Naive thymus-derived CD8-positive, alpha-beta T cell (primary cell): ENCODE results near the gene THEMIS2. TPM values are rescaled to one million over a fixed set of nuclear protein-coding genes. Genes with fewer than 3 reads are reported as not detected.
A peak's percentile ranks its signal among the peaks of the same experiment; 100 is the strongest.

ENCODE experiments used
- ATAC-seq, 2 donors: fragments of 150-1000 bp; cut with Tn5 transposase in 1 of 2; sonication (Bioruptor Pico), chemical (Tn5 transposase) in 1 of 2; 1 replicate in 1 of 2; 2 replicates in 1 of 2; pipeline ENCODE4 v1.10.0; 2021; ENCODE audit warnings: mild to moderate bottlenecking in 2 of 2, moderate library complexity in 2 of 2
- POLR2A ChIA-PET: fragments of 350-600 bp; sonication (Branson Sonifier 250); formaldehyde crosslinking; loops from one replicate; lab custom pipeline; 2021; ENCODE audit warnings: antibody characterized with exemption; lab: Charles Lee
- DNase-seq, 10 donors: peaks; one replicate each; pipeline versions ENCODE4 v3.0.0 to v3.0.0-alpha.2; 2020 to 2022
- H3K27ac Mint-ChIP-seq, 10 donors: one replicate each; pipeline ENCODE4 v1.8.0; 2020 to 2022; ENCODE audit warnings: mild to moderate bottlenecking in 10 of 10, mixed read lengths in 10 of 10, moderate library complexity in 4 of 10, inconsistent platforms in 1 of 10
- H3K27me3 Mint-ChIP-seq, 5 donors: one replicate each; pipeline ENCODE4 v1.8.0; 2021 to 2022; ENCODE audit warnings: mixed read lengths in 5 of 5
- H3K36me3 Mint-ChIP-seq, 3 donors: one replicate each; pipeline ENCODE4 v1.8.0; 2020 to 2022; ENCODE audit warnings: mixed read lengths in 3 of 3, mild to moderate bottlenecking in 2 of 3, inconsistent platforms in 1 of 3
- H3K4me1 Mint-ChIP-seq, 4 donors: one replicate each; pipeline ENCODE4 v1.8.0; 2021 to 2022; ENCODE audit warnings: mixed read lengths in 4 of 4
- H3K4me3 Mint-ChIP-seq, 10 donors: one replicate each; pipeline ENCODE4 v1.8.0; 2020 to 2022; ENCODE audit warnings: mild to moderate bottlenecking in 10 of 10, mixed read lengths in 10 of 10, moderate library complexity in 6 of 10, inconsistent platforms in 1 of 10
- H3K9me3 Mint-ChIP-seq, 9 donors: one replicate each; pipeline ENCODE4 v1.8.0; 2020 to 2022; ENCODE audit warnings: mixed read lengths in 9 of 9, mild to moderate bottlenecking in 3 of 9, inconsistent platforms in 1 of 9, moderate library complexity in 1 of 9
- polyA plus RNA-seq, 3 donors: library from polyadenylated mRNA; unstranded; fragments of 300-500 nt; fragmentation: Illumina TruSeq; gene quantifications; one replicate each; pipeline ENCODE4 v1.2.3, GENCODE V29; 2021
- total RNA-seq, 8 experiments: library from RNA in 2 of 8; stranded (reverse) in 2 of 8; gene quantifications; one replicate each; pipeline ENCODE4 v1.2.3 and lab custom pipeline; 2021 to 2026

Gene THEMIS2
- total and polyA plus RNA-seq, 5 experiments from 2014 or later: 14.1 to 57.9 (median 48.5) TPM

GRCh38 chr1:27878039-27878438 is 5.7 kb downstream of the THEMIS2 start:
- peak overlapping the region in 5 of 10 donors; percentile 27 to 66 (median 36) for H3K4me3 Mint-ChIP-seq
- peaks cover 0 to 59% (median 7%) of the 10 kb centered on the region in 3 donors for H3K36me3 Mint-ChIP-seq

DNA sequence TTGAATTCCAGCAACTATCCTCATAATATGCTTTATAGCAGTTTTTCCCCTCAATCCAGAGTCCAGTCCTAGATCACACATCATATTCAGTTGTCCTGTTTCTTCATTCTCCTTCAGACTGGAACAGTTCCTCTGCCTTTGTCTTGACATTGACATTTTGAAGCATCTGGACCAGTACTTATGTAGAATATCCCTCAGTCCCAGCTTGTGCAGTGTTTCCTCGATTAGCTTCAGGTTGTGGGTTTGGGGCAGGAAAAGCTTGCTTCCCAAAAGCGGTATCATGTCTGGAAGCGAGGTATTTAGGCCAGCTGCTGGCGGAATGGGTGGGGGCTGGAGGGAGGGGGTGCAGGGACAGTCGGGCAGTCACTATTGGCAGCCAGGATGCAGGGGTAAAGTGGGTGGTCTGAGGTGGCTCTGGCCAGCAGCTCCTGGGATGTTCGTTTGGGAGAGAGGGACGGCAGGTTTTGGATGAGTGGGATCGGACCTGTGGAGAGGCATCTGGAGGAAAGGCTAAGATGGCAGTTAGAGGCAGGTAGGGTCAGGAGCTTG is 6.5 kb downstream of the THEMIS2 start:
- Mint-ChIP-seq H3K27me3 (no peaks in the 10 kb centered on the region), H3K4me3 (no peak overlapping the region), H3K4me1 (peaks cover 11 to 67% (median 35%) of the 10 kb centered on the region in 4 donors), H3K27ac (peak overlapping the region in 8 of 10 donors; percentile 8 to 93 (median 63)), H3K9me3 (no peaks in the 10 kb centered on the region), H3K36me3 (peaks cover 0 to 67% (median 7%) of the 10 kb centered on the region in 3 donors)
- POLR2A ChIA-PET: interaction anchor here (0.5 to 1.6 kb wide), 2 partner anchors 13 to 19 kb away, joined by 3 to 4 read pairs; no protein-coding TSS in a partner anchor
- DNase-seq (no peak), ATAC-seq (no peak)

More at GRCh38 chr1:27878039-27878438, 5.7 kb downstream of the THEMIS2 start:
- H3K27ac Mint-ChIP-seq: peak overlapping the region in 9 of 10 donors; percentile 8 to 93 (median 79)
- ATAC-seq: no peak
- H3K27me3 Mint-ChIP-seq: no peaks in the 10 kb centered on the region
- DNase-seq: no peak
- POLR2A ChIA-PET: interaction anchor here (1.0 to 1.1 kb wide), 2 partner anchors 8 to 34 kb away, joined by 5 read pairs; no protein-coding TSS in a partner anchor
- no peaks in the 10 kb centered on the region for H3K9me3 Mint-ChIP-seq
- H3K4me1 Mint-ChIP-seq: peaks cover 19 to 67% (median 38%) of the 10 kb centered on the region in 4 donors

DNA sequence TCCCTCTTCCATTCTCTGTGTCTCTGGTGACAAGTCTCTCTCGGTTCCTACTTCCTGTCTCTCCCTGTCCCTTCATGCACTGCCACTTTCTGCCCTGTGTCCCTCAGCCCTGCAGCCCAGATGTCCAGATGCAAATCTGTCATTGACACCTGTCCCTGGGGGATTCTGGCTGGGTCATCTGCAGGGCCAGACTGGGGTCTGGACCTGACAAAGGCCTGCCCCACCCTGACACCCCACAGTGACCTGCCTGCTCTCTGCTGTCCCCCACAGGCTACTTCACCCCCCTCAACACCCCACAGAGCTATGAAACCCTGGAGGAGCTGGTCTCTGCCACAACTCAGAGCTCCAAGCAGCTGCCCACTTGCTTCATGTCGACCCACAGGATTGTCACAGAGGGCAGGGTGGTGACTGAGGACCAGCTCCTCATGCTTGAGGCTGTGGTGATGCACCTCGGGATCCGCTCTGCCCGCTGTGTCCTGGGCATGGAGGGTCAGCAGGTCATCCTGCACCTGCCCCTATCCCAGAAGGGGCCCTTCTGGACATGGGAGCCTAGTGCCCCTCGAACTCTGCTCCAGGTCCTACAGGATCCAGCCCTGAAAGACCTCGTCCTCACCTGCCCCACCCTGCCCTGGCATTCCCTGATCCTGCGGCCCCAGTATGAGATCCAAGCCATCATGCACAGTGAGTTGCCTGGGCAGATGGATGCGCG is 7.2 kb downstream of the THEMIS2 start:
- DNase-seq: no peak
- Mint-ChIP-seq H3K4me1 (peaks cover 10 to 69% (median 38%) of the 10 kb centered on the region in 4 donors), H3K4me3 (no peak overlapping the region), H3K36me3 (peaks cover 0 to 74% (median 7%) of the 10 kb centered on the region in 3 donors), H3K27me3 (no peaks in the 10 kb centered on the region), H3K9me3 (no peaks in the 10 kb centered on the region), H3K27ac (peak overlapping the region in 5 of 10 donors; percentile 13 to 93 (median 66))
- no peak for ATAC-seq
- POLR2A ChIA-PET: interaction anchor here (0.7 to 1.6 kb wide), 2 partner anchors 9 to 19 kb away, joined by 4 read pairs; no protein-coding TSS in a partner anchor

GRCh38 chr1:27882543-27882903 is 10.2 kb downstream of the THEMIS2 start:
- H3K27me3 Mint-ChIP-seq: no peaks in the 10 kb centered on the region
- no peaks in the 10 kb centered on the region for H3K9me3 Mint-ChIP-seq
- ATAC-seq (no peak), DNase-seq (no peak)
- peaks cover 0 to 82% (median 12%) of the 10 kb centered on the region in 3 donors for H3K36me3 Mint-ChIP-seq
- peak overlapping the region in 3 of 10 donors; percentile 73 to 94 (median 74) for H3K27ac Mint-ChIP-seq
- H3K4me1 Mint-ChIP-seq: peaks cover 32 to 73% (median 46%) of the 10 kb centered on the region in 4 donors
- POLR2A ChIA-PET: no interaction called here
- H3K4me3 Mint-ChIP-seq: no peak overlapping the region

DNA sequence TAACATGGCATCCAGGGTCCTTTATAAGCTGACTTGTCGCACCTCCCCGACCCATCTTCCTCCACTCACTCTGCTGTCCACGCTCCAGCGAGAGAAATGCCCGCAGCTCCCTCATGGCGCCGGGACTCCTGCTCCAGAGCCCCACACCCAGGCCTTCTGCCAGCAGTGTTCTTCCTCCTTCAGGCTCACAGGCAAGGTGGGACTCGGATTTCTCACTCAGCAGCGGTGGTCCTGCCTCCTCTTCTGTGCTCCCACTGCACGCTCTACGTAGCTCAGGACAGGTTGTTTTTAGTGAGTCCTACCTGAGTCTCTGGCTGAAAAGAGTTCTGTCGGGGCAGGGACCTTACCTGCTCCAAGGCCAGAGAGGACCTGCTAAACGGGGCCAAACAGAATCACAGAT is 11.2 kb downstream of the THEMIS2 start:
- POLR2A ChIA-PET: no interaction called here
- no peaks in the 10 kb centered on the region for H3K9me3 Mint-ChIP-seq
- H3K36me3 Mint-ChIP-seq: peaks cover 0 to 71% (median 12%) of the 10 kb centered on the region in 3 donors
- no peaks in the 10 kb centered on the region for H3K27me3 Mint-ChIP-seq
- ATAC-seq (no peak), DNase-seq (no peak)
- H3K27ac Mint-ChIP-seq: peak overlapping the region in 8 of 10 donors; percentile 34 to 94 (median 66)
- peaks cover 27 to 72% (median 44%) of the 10 kb centered on the region in 4 donors for H3K4me1 Mint-ChIP-seq
- peak overlapping the region in 2 of 10 donors; percentile 22 to 33 for H3K4me3 Mint-ChIP-seq

DNA sequence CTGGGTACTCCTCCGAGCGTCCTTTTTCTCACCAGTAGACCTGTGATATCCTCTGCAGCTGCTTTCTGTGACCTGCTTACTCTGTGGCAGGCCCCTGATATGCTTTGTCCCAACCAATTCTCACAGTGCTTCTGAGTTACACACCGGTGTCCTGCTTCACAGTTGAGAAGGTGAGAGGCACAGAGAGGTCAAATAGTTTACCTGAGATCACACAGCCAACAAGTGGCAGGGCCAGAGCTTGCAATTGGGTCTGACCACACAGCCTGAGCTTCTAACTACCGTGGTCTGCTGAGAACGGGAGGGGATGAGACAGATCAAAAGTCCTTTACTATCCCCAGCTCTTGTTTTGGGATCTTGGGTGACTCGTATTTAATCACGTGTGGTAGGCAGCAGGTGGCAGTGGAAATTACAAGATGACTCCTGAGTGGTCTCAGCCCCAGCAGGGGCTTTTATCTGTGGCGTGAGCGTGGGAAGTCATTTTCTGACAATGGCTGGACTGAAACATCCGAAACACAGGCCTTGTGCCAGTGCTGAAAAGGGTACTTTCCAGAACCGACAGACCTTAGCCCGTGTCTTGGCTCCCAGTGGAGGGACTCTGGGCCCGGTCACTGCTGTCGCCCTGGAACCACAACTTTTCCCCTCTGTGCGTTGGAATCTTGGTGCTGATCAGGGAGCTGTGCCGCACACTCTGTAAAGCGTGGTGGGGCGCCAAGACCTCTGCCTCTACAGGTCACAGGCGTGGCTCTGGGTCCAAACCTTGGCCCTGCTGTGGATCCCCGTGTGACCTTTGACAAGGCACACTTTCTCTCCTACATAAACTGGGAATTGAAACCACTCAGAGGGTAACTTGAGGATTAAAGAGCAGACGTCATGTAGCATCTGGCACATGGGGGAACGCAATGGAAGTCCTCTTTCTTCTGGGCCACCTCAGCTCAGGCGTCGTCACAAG is 11.9 kb downstream of the THEMIS2 start:
- ATAC-seq (no peak), DNase-seq (no peak)
- Mint-ChIP-seq H3K27me3 (no peaks in the 10 kb centered on the region), H3K27ac (peak overlapping the region in 9 of 10 donors; percentile 19 to 94 (median 63)), H3K4me3 (peak overlapping the region in 3 of 10 donors; percentile 19 to 33 (median 22)), H3K4me1 (peaks cover 26 to 73% (median 43%) of the 10 kb centered on the region in 4 donors), H3K36me3 (peaks cover 0 to 66% (median 14%) of the 10 kb centered on the region in 3 donors), H3K9me3 (no peaks in the 10 kb centered on the region)
- POLR2A ChIA-PET: no interaction called here

- no peak overlapping the region for H3K4me3 Mint-ChIP-seq
- H3K9me3 Mint-ChIP-seq: no peaks in the 10 kb centered on the region
- ATAC-seq (no peak), DNase-seq (no peak)
- peaks cover 26 to 79% (median 42%) of the 10 kb centered on the region in 4 donors for H3K4me1 Mint-ChIP-seq
- POLR2A ChIA-PET: no interaction called here
- no peaks in the 10 kb centered on the region for H3K27me3 Mint-ChIP-seq
- H3K27ac Mint-ChIP-seq: peak overlapping the region in 8 of 10 donors; percentile 24 to 94 (median 65)
- H3K36me3 Mint-ChIP-seq: peaks cover 0 to 65% (median 18%) of the 10 kb centered on the region in 3 donors
Measured at GRCh38 chr1:27885114-27885528, 12.8 kb downstream of the THEMIS2 start.

DNA sequence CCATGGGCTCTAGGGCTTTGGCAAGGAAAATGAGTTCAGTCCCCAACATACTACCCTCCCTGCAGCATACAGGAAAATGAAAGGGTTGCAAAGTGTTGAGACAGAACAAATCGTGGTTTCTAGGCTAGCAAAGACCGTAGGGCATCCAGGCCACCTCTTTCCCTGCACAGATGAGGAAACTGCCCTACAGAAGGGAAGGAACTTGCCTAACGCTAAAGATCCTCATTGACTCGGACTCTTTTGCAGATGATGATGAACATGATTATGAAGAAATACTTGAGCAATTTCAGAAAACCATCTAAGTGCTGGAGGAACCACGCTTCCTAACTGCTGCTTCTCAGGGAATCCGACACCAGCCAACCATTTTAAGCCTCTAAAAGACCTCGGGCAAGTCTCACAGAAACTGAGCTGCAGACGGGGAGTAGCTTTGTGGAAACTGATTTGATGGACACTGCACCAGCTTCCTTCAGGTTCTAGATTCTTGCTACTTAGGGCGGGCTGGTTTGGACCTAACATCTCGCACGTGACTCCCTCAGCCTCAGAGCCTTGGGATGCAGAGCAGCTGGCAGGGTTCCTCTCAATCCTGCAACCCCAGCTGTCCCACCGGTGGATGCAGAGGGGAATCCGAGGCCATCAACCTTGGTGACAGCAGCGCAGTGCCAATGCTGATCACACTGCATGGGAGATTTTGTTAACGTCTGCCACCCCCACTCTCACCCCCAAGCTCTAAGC is 13.4 kb downstream of the THEMIS2 start:
- Mint-ChIP-seq H3K27me3 (no peaks in the 10 kb centered on the region), H3K4me3 (peak overlapping the region in 7 of 10 donors; percentile 7 to 83 (median 20)), H3K36me3 (peaks cover 0 to 69% (median 20%) of the 10 kb centered on the region in 3 donors), H3K4me1 (peaks cover 26 to 85% (median 45%) of the 10 kb centered on the region in 4 donors), H3K27ac (peak overlapping the region in 9 of 10 donors; percentile 13 to 94 (median 81)), H3K9me3 (no peaks in the 10 kb centered on the region)
- no peak for DNase-seq
- no peak for ATAC-seq
- POLR2A ChIA-PET: interaction anchor here (1.1 to 2.3 kb wide), 3 partner anchors 8 to 17 kb away, joined by 4 to 11 read pairs (median 5); partner anchors contain the start of gene THEMIS2

DNA sequence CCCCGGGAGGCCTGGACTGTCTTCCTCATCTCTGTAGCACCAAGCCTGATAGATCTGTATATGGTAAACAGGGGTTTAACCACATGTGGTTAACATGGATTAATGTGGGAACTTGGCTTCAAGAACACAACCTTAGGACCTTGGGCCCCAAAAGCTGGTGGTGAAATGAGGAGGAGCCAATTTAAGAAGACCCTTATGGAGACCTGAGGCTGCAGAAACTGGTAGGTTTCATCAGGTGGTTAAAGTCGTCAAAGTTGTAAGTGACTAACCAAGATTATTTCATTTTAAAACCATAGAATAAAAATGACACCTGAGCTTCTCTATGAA is 14.0 kb downstream of the THEMIS2 start:
- POLR2A ChIA-PET: interaction anchor here (1.0 to 2.3 kb wide), 6 partner anchors 9 to 74 kb away, joined by 3 to 11 read pairs (median 4); partner anchors contain the start of genes THEMIS2 and XKR8
- Mint-ChIP-seq H3K27ac (peak overlapping the region in 9 of 10 donors; percentile 81 to 94 (median 91)), H3K4me3 (peak overlapping the region in 5 of 10 donors; percentile 43 to 83 (median 80)), H3K4me1 (peaks cover 26 to 89% (median 47%) of the 10 kb centered on the region in 4 donors), H3K36me3 (peaks cover 0 to 71% (median 25%) of the 10 kb centered on the region in 3 donors), H3K27me3 (no peaks in the 10 kb centered on the region), H3K9me3 (no peaks in the 10 kb centered on the region)
- DNase-seq (no peak), ATAC-seq (no peak)

DNA sequence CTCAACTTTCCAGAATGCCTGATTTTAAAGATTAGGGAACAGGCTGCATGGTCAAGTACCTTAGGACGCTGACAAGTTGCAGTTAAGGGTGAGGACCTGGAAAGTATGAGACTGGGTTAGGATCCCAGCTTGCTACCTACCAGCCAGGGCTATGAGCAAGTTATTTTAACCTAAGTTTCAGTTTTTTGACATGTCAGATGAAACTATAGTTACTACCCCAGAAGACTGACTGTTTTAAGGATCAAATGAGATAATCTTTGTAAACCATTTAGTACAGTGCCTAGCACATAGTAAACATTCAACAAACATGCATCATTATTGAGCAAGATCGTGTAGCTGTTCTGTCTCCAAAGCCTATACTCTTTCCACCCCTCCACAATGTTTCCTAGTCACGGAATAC is 14.4 kb downstream of the THEMIS2 start:
- H3K27me3 Mint-ChIP-seq: no peaks in the 10 kb centered on the region
- ATAC-seq: peak in 1 of 2 donors; percentile 27

More for the DNA sequence above, 14.4 kb downstream of the THEMIS2 start:
- no peaks in the 10 kb centered on the region for H3K9me3 Mint-ChIP-seq
- peaks cover 3 to 71% (median 29%) of the 10 kb centered on the region in 3 donors for H3K36me3 Mint-ChIP-seq
- H3K4me3 Mint-ChIP-seq: peak overlapping the region; percentile 25 to 83 (median 74)
- H3K27ac Mint-ChIP-seq: peak overlapping the region; percentile 81 to 94 (median 91)
- DNase-seq: no peak
- POLR2A ChIA-PET: interaction anchor here (0.6 to 2.3 kb wide), 10 partner anchors 9 to 567 kb away, joined by 3 to 11 read pairs (median 3); partner anchors contain the start of genes THEMIS2 and XKR8
- H3K4me1 Mint-ChIP-seq: peaks cover 29 to 92% (median 51%) of the 10 kb centered on the region in 4 donors
